Measurements from ENCODE around the gene CD46.

The CD46 gene

GRCh38 chr1:207797229-207797973, 45.5 kb downstream of the CD46 start:
- peak; percentile 74 for DNase-seq (ENCODE audit: low read depth)

- DNase-seq (ENCODE audit: low read depth): no peak
Measured at GRCh38 chr1:207798847-207799246, 47.0 kb downstream of the CD46 start.

- no peak for DNase-seq (ENCODE audit: low read depth)
Measured at GRCh38 chr1:207799989-207800648, 48.3 kb downstream of the CD46 start.

DNA sequence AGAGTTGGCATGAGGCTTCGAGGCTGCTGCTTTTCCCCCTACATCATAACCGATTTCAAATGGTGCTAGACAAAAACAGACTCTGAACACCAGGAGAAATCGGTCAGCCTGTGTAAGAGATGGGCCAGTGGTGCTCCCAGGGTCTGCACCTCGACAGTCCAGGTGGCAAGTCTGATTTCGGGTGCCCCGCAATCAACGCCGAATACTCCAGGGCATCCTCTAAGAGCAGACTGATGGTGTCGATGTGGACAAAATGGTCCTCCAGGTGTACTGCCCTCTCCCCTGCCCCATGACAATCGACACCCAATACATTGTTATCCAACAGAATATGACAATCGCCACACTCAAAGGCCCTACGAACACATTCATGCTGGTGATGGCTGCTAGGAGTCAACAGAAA, 50.0 kb downstream of the CD46 start:
- no peak for DNase-seq (ENCODE audit: low read depth)

DNA sequence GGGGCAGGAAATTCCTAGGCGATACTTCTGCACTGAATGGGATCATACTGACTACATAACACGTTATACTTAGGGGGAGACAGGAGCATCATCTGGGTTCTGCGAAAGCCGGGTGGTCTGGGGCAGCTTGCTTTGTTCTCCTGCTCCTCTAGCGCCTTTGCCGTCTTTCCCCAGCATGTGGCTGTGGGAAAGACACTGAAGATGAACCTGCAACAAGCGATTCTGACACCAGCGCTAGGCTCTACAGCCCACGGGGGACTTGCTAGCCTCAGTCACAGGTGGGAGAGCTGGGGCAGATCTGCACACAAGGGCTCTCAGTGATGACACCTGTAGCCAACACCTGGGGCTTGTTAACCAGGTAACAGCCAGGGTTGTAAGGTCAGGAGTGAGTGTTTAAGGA, 51.8 kb downstream of the CD46 start:
- no peak for DNase-seq (ENCODE audit: low read depth)

- DNase-seq (ENCODE audit: low read depth): no peak
Measured at GRCh38 chr1:207804721-207805468, 53.0 kb downstream of the CD46 start.

GRCh38 chr1:207805841-207806421, 54.1 kb downstream of the CD46 start:
- DNase-seq (ENCODE audit: low read depth): no peak

GRCh38 chr1:207806531-207807325, 54.9 kb downstream of the CD46 start:
- DNase-seq (ENCODE audit: low read depth): no peak

GRCh38 chr1:207807326-207807689, 55.5 kb downstream of the CD46 start:
- DNase-seq (ENCODE audit: low read depth): no peak

DNA sequence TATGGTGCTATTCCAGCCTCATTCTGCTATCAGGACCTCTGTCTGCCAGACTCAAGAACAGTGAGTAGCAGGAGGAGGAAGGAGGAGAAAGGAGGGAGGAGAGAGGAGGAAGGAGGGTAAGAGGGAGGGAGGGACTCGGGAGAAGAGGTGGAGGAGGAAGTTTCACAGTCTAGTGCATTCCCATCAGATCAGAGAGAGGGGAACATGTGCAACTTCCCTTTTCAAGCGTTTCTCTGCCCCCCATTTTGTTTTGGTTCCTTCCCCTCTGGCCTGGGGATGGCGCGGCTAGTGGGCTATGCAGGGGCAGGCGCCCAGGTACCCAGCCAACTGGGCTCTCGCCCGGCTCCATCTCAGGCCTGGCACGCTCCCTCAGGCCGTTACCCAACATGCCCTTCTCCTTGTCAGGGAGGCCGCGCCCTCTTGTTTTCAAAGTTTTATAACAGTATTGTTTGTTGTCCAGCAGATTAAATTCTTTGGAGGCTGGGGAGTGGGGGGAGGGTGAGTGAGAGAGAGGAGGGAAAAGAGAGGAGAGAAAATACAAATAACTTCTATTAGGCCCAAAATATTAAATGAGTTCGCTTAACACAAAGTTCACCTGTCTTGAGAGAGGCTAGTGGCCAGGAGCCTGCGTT, 56.0 kb downstream of the CD46 start:
- DNase-seq (ENCODE audit: low read depth): no peak

DNA sequence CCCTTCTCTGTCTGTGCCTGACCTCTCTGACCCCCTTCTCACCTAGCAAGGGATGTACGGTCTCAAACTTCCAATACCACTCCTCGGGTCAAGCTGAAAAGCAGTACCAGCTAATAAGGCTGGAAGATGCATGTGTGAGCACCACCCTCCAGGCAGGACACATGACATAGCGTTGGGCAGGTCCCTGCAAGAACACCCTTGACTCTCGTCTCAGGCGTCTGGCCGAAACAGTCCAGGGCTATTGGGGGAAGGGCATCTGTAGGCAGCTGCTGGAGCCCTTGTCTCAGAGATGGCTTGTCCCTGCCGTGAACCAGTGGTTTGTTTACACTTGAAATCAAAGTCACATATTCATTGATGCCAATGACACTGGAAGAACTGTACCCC, 56.5 kb downstream of the CD46 start:
- DNase-seq (ENCODE audit: low read depth): no peak

GRCh38 chr1:207808911-207809555, 57.2 kb downstream of the CD46 start:
- DNase-seq (ENCODE audit: low read depth): no peak

DNA sequence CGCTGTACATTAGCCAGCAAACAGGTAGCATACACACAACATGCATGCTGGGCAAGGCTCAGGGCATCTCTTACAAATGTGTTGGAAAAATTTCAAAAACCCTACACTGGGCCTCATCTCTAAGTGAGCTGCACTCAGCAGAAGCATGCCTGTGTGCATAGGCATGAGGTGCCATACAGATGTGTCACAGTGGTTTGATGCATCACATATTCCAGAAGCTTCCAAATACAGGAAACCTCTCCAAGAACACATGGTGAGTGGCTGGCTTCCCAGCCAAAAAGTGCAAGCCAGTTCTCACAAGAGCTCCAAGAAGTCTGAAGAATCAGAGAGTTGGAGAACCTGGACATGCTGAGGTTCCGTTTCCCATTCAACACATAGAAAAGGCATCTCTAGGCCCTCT, 58.3 kb downstream of the CD46 start:
- DNase-seq (ENCODE audit: low read depth): no peak

GRCh38 chr1:207810606-207811295, 58.9 kb downstream of the CD46 start:
- DNase-seq (ENCODE audit: low read depth): no peak

GRCh38 chr1:207811319-207811718, 59.5 kb downstream of the CD46 start:
- DNase-seq (ENCODE audit: low read depth): no peak

- DNase-seq (ENCODE audit: low read depth): no peak
Measured at GRCh38 chr1:207811920-207812720, 60.3 kb downstream of the CD46 start.

DNA sequence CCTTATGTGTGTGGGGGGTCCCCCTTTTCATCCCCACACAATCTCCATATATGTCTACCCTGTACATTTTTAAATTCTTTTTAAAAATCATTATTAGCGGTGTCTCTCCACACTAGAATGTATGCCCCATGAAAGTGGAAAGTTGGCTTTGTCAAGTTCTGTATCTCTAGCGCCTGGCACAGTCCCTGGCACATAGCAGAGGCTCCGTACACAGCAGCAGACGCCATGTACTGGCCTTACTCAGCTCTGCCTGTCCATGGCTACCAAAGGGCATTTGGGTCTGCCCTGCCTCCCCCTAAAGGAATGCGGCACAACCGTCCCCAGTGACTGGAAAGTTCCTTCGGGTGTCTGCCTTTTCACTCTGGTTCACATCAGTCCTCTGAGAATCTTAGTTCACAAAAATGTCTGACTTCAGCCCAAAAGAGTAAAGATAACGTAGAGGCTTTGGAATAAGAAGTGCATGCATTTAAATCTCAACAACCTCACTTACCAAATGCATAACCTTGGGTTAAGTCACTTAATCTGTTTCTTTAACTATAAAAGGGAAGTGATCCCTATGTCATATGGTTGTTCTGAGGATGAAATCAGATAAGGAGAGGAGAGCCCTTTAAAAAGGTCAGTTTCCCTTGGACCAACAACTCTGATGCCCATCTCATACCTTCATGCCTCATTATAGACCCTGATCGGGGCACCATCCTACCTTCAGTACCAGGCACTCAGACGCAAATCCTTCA, 61.1 kb downstream of the CD46 start:
- DNase-seq (ENCODE audit: low read depth): no peak

DNA sequence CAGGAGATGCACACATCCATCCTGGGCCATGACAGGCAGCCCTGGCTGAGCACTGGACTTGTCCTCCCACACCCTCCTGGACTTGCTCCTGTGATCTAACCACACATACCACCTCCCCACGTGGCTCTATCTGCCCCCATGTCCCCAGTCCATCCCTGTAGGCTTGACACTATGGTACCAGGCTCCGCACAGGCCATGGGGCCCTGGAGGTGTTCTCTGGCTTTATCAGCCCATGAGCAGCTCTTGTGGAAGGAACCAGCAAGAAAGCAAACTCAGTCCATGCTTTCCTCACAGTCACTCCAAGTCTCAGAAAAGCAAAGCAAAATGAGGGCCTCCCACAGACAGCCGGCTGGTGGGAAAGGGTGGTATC, 61.6 kb downstream of the CD46 start:
- DNase-seq (ENCODE audit: low read depth): no peak

- no peak for DNase-seq (ENCODE audit: low read depth)
Measured at GRCh38 chr1:207813946-207814345, 62.1 kb downstream of the CD46 start.

Measured in activated T-cell treated with anti-CD3 and anti-CD28 coated beads for 1 hour (primary cell).